H1 (cell line): ENCODE measurements around the gene SNHG17. TPM values are rescaled to one million over a fixed set of nuclear protein-coding genes. Genes with fewer than 3 reads are reported as not detected.

Experiments used
- BACH1 ChIP-seq: IDR thresholded peaks from 2 replicates; pipeline ENCODE4 v1.6.1; 2012; ENCODE audit warnings: low read length, improper control_type of control experiment
- CHD2 ChIP-seq: IDR thresholded peaks from 2 replicates; pipeline ENCODE4 v1.6.1; 2012; ENCODE audit warnings: low read length, improper control_type of control experiment
- CHD7 ChIP-seq: fragments of 300-600 bp; sonication (generic); IDR thresholded peaks from 2 replicates; pipeline ENCODE4 v1.7.1; 2012; ENCODE audit warnings: low read length, moderate library complexity, mild to moderate bottlenecking, inconsistent platforms; ENCODE audit not compliant: insufficient replicate concordance
- SP1 ChIP-seq: IDR thresholded peaks from 2 replicates; pipeline ENCODE4 v1.6.1; 2011; ENCODE audit warnings: low read depth, low read length
- TBP ChIP-seq: IDR thresholded peaks from 2 replicates; pipeline ENCODE4 v1.6.1; 2011; ENCODE audit warnings: low read depth, low read length, improper control_type of control experiment
- TEAD4 ChIP-seq: IDR thresholded peaks from 2 replicates; pipeline ENCODE4 v1.6.1; 2012; ENCODE audit warnings: low read depth, low read length, inconsistent platforms, mixed read lengths
- polyA plus RNA-seq, 7 experiments: library from polyadenylated mRNA; depleted of rRNA in 3 of 7; stranded (reverse) in 5 of 7; unstranded in 2 of 7; fragments of >200 nt in 5 of 7; fragments of 200-250 nt in 2 of 7; gene quantifications; 1 replicate in 5 of 7; 2 replicates in 1 of 7; 4 replicates in 1 of 7; pipeline versions ENCODE4 v1.2.1 to v1.2.3, GENCODE V29; 2011 to 2013; ENCODE audit warnings: missing spikeins in 2 of 7, mixed read lengths in 2 of 7
- total RNA-seq: library from RNA; stranded (reverse); fragmentation: NEBNext Ultra II Directional; extraction: Animal tissue kit (Norgen Biotek cat#: 25700); gene quantifications from 2 replicates; pipeline ENCODE4 v1.2.1, GENCODE V29; 2021

Gene SNHG17
- total and polyA plus RNA-seq, 2 of the 8 experiments (the other 6 are each of a cell fraction or from before 2014, with no cell fraction given): 59.4 to 59.8 TPM

GRCh38 chr20:38437796-38438195, 2.7 kb upstream of the SNHG17 start (continued):
- TF ChIP-seq CHD7 (no peak), BACH1 (no peak), SP1 (no peak), TEAD4 (no peak), TBP (no peak), CHD2 (no peak)
- TF ChIP-seq, all 59 proteins: peak for 0
